ENCODE measurements around the gene SPINDOC.

DNA sequence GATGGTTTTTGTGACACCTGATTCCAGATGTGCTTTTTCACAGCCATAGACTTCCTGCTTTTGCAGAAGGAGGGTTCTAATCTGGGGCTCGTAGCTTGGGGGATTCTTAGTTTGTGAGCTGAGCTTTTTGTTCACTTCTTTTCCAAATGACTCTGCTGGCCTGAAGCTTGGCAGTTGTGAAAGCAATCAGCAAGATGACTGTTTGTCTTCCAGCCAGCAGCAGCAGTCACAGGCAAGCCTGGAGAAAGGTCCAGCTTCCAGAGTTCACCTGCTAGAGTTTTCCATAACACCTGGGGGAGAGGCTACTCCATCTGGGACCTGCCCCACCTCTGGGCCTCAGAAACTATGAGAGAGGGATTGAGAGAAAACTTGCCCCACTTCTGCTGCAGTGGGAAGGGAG is 29.8 kb downstream of the SPINDOC start:
- TF ChIP-seq EP300 (IDR thresholded peaks at IDR 0.05; ENCODE audit: low read depth): no peak
- TF ChIP-seq, protein P1, sequence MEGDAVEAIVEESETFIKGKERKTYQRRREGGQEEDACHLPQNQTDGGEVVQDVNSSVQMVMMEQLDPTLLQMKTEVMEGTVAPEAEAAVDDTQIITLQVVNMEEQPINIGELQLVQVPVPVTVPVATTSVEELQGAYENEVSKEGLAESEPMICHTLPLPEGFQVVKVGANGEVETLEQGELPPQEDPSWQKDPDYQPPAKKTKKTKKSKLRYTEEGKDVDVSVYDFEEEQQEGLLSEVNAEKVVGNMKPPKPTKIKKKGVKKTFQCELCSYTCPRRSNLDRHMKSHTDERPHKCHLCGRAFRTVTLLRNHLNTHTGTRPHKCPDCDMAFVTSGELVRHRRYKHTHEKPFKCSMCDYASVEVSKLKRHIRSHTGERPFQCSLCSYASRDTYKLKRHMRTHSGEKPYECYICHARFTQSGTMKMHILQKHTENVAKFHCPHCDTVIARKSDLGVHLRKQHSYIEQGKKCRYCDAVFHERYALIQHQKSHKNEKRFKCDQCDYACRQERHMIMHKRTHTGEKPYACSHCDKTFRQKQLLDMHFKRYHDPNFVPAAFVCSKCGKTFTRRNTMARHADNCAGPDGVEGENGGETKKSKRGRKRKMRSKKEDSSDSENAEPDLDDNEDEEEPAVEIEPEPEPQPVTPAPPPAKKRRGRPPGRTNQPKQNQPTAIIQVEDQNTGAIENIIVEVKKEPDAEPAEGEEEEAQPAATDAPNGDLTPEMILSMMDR (IDR thresholded peaks at IDR 0.05): no peak
- no peak for TF ChIP-seq POLR2A (IDR thresholded peaks at IDR 0.05)
